Testis (tissue), 2 donors: Measurements from ENCODE around the gene CACNB1.

Experiments used
- CTCF ChIP-seq, 3 experiments: fragments of 450-650 bp in 2 of 3; fragments of 200-600 bp in 1 of 3; sonication (generic) in 1 of 3; IDR thresholded peaks; one replicate each; pipeline ENCODE4 v1.5.1; 2016 to 2019; ENCODE audit warnings: antibody characterized with exemption in 3 of 3, mild to moderate bottlenecking in 2 of 3, moderate library complexity in 1 of 3
- POLR2A ChIP-seq: fragments of 450-650 bp; IDR thresholded peaks from one replicate; pipeline ENCODE4 v1.6.1; 2017; ENCODE audit warnings: antibody characterized with exemption, mild to moderate bottlenecking, moderate library complexity

- TF ChIP-seq CTCF (IDR thresholded peaks at IDR 0.05) (no peak), POLR2A (no peak)
Measured at GRCh38 chr17:39141915-39142664, 55.4 kb downstream of the CACNB1 start.
